Retinal pigment epithelial cell (primary cell): ENCODE measurements around the gene TIE1.

Experiments
- DNase-seq: peaks from one replicate; pipeline ENCODE4 v3.0.0-alpha.2; 2010; ENCODE audit warnings: low read depth
- H3K4me3 ChIP-seq: 2 replicates; pipeline ENCODE4 v1.5.1; 2011; ENCODE audit warnings: mild to moderate bottlenecking, low read length, control low read depth, moderate library complexity
- CTCF ChIP-seq: conservative IDR thresholded peaks from 2 replicates; pipeline ENCODE4 v1.5.1; 2011; ENCODE audit warnings: low read depth, low read length, control low read depth, inconsistent platforms

Gene TIE1

GRCh38 chr1:43354471-43354870 lies 53.7 kb downstream of the TIE1 start:
- no peak for TF ChIP-seq CTCF
- DNase-seq = no peak
- H3K4me3 ChIP-seq = no peak overlapping the region

DNA sequence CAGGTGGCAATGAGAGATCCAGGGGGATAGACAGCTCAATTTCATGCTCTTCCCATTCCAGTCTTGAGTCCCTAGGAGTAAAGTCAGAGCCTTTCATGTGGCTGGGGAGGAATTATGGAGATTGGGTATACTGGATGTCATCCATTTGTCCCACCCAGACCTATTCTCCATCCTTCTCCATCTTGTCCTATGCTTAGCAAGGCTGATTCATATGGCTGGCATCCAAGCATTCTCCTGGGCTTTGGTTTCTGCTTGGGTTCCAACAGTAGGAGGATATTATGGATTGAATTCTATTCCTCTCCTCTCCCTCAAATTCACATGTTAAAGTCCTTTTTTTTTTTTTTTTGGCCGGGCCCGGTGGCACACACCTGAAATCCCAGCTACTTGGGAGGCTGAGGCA lies 54.2 kb downstream of the TIE1 start:
- H3K4me3 ChIP-seq = no peak overlapping the region
- no peak for TF ChIP-seq CTCF
- DNase-seq = no peak

GRCh38 chr1:43357251-43357650 lies 56.5 kb downstream of the TIE1 start:
- TF ChIP-seq CTCF = no peak
- DNase-seq = no peak
- no peak overlapping the region for H3K4me3 ChIP-seq

DNA sequence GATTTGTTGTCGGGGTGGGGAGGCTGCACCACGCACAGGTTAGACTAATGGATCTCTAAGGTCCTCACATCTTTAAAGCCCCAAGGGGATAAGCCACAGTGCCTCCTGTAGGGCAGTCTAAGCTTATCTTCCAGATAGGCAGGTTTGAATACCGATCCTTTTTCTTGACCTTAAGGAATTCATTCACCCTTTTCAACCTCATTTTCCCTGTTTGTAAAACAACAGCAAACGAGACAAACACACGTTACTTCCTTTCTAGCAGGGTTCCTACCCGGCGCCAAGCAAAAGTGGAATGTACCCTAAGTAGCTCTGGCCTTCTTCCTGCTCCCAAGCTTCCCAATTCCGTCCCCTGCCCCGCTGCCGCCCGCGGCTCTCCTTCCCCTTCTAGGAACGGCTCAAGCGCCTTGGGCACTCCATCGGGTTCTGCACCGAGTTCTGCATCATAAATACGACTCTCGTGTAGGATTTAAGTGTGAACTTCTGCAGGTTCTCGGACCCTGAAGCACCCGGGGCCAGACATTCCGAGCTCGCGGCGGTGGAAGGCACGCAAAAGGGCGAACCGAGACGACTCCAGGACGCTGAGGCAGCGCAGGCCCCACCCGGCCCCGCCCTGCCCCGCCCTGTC lies 57.5 kb downstream of the TIE1 start:
- no peak for DNase-seq
- TF ChIP-seq CTCF = peak; percentile 72
- H3K4me3 ChIP-seq = peak overlapping the region; percentile 84

DNA sequence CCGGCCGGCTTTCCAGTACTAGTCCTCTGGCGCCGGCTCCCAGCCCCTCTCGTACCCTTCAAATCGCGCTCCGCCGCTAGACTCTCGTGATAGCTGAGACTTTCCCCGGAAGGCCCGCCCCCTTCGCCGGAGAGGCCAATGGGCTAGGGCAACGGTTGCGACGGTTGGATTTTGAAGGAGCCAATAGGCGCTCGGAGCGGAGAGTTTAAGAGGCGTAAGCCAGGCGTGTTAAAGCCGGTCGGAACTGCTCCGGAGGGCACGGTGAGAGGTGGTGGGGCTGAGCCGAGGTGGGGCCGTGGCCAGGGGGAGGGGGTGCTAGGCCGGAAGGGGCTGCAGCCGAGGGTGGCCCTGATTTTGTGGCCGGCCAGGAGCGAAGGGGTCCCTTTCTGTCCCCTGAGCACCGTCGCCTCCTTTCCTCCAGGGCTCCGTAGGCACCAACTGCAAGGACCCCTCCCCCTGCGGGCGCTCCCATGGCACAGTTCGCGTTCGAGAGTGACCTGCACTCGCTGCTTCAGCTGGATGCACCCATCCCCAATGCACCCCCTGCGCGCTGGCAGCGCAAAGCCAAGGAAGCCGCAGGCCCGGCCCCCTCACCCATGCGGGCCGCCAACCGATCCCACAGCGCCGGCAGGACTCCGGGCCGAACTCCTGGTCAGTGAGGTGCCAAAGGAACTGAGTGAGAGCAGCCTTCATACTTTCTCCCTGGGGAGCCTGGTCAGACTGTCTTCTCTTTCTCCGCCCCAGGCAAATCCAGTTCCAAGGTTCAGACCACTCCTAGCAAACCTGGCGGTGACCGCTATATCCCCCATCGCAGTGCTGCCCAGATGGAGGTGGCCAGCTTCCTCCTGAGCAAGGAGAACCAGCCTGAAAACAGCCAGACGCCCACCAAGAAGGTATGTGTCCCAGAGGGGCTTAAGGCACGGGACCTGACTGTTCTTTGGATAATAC lies 58.2 kb downstream of the TIE1 start, which contains the start of gene CDC20:
Gene CDC20, plus strand, starts transcription at position 236 of the 948 bp plus-strand sequence. Its CDS starts 235 bp downstream, at position 471.
- peak; percentile 84 for DNase-seq
- peak within 1 kb of the TSS; percentile 84 for H3K4me3 ChIP-seq
- no peak for TF ChIP-seq CTCF

DNA sequence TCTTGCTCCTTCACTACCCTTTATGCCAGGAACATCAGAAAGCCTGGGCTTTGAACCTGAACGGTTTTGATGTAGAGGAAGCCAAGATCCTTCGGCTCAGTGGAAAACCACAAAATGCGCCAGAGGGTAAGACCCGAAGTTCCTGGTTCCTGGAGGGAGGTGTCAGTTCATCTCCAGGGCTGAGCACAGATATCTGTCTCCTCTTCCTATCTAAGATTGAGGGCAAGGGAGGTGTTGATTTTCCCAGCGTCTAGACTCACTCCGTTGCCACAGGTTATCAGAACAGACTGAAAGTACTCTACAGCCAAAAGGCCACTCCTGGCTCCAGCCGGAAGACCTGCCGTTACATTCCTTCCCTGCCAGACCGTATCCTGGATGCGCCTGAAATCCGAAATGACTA lies 58.9 kb downstream of the TIE1 start:
- TF ChIP-seq CTCF = no peak
- peak overlapping the region; percentile 84 for H3K4me3 ChIP-seq
- DNase-seq = no peak

DNA sequence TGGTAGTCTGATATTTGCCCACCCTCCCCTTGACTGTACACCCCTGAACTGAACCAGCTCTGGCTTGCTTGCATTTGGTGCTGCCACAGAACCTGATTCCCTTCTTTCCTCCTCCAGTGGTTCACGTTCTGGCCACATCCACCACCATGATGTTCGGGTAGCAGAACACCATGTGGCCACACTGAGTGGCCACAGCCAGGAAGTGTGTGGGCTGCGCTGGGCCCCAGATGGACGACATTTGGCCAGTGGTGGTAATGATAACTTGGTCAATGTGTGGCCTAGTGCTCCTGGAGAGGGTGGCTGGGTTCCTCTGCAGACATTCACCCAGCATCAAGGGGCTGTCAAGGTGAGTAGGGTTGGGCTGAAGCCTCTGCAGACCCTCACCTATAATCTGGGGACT lies 59.8 kb downstream of the TIE1 start:
- TF ChIP-seq CTCF = no peak
- H3K4me3 ChIP-seq = peak overlapping the region; percentile 84
- DNase-seq = no peak
